Stimulated activated naive CD8-positive, alpha-beta T cell treated with anti-CD3 and anti-CD28 coated beads, Interleukin-15, amount 100 ng/mL, for 72 hours (primary cell): ENCODE results near the gene CPZ.
A peak's percentile ranks its signal among the peaks of the same experiment; 100 is the strongest.

Source experiments
- ATAC-seq: fragments of 150-1000 bp; cut with Tn5 transposase; 2 replicates; pipeline ENCODE4 v1.10.0; 2021; ENCODE audit warnings: mild to moderate bottlenecking, moderate library complexity
- DNase-seq, 2 donors: peaks; one replicate each; pipeline ENCODE4 v3.0.0; 2021 to 2022
- H3K27ac Mint-ChIP-seq, 2 donors: one replicate each; pipeline ENCODE4 v1.8.0; 2022; ENCODE audit warnings: mild to moderate bottlenecking in 2 of 2, mixed read lengths in 2 of 2, moderate library complexity in 2 of 2
- H3K27me3 Mint-ChIP-seq: one replicate; pipeline ENCODE4 v1.8.0; 2022; ENCODE audit warnings: mixed read lengths
- H3K4me1 Mint-ChIP-seq: one replicate; pipeline ENCODE4 v1.8.0; 2022; ENCODE audit warnings: mild to moderate bottlenecking, mixed read lengths
- H3K4me3 Mint-ChIP-seq, 2 donors: one replicate each; pipeline ENCODE4 v1.8.0; 2022; ENCODE audit warnings: mild to moderate bottlenecking in 2 of 2, mixed read lengths in 2 of 2, moderate library complexity in 1 of 2
- H3K9me3 Mint-ChIP-seq, 2 donors: one replicate each; pipeline ENCODE4 v1.8.0; 2022; ENCODE audit warnings: mixed read lengths in 2 of 2

Gene CPZ

GRCh38 chr4:8595237-8596087, 2.9 kb downstream of the CPZ start:
- ATAC-seq = no peak
- H3K4me1 Mint-ChIP-seq = no peaks in the 10 kb centered on the region
- peaks cover 46% of the 10 kb centered on the region for H3K27me3 Mint-ChIP-seq
- H3K9me3 Mint-ChIP-seq = no peaks in the 10 kb centered on the region
- peak overlapping the region in 1 of 2 donors; percentile 48 for H3K27ac Mint-ChIP-seq
- DNase-seq = no peak
- H3K4me3 Mint-ChIP-seq = no peak overlapping the region

GRCh38 chr4:8596891-8597290, 4.3 kb downstream of the CPZ start:
- H3K27me3 Mint-ChIP-seq = peaks cover 32% of the 10 kb centered on the region
- H3K4me3 Mint-ChIP-seq = no peak overlapping the region
- ATAC-seq (no peak), DNase-seq (no peak)
- no peak overlapping the region for H3K27ac Mint-ChIP-seq
- no peaks in the 10 kb centered on the region for H3K4me1 Mint-ChIP-seq
- no peaks in the 10 kb centered on the region for H3K9me3 Mint-ChIP-seq

DNA sequence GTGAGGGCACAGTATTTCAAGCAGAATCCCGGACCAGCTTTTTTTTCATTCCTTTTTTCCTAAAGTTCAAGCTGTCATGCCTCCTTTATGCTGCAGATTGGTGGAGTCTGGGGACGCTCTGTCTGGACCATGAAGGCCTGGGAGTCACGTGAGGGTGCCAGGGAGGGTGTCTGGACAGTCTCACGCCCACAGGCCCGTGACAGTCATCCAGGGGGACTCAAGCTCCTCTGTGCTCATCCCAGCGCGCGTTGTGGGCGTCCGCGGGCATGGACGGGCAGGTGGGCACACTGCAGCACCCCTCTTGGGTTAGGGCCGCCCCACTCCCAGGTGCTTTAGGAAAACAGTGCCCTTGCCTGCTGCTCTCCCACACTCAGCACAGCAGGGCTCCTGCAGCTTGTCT, 4.8 kb downstream of the CPZ start:
- Mint-ChIP-seq H3K4me1 (no peaks in the 10 kb centered on the region), H3K9me3 (no peaks in the 10 kb centered on the region), H3K27ac (no peak overlapping the region), H3K4me3 (no peak overlapping the region), H3K27me3 (peaks cover 31% of the 10 kb centered on the region)
- ATAC-seq (no peak), DNase-seq (no peak)

DNA sequence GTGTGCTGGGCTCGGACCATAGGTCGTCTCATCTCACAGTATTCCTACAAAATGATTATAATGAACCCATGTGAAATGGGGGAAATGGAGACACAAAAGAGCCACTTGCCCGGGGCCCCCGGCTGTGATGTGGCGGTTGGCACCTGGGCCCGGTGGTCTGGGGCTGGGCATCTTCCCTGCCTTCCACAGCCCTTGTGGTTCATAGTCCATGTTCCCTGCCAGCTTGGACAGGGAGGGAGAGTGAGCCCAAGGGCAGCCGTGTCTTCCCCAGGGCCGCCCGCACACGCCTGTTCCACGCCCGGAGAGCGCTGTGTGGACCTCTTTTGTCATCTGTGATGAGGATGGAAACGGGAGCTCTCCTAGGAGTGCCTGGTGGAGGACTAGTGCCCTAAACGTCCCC, 5.2 kb downstream of the CPZ start:
- DNase-seq (no peak), ATAC-seq (no peak)
- Mint-ChIP-seq H3K9me3 (no peaks in the 10 kb centered on the region), H3K27ac (no peak overlapping the region), H3K4me1 (no peaks in the 10 kb centered on the region), H3K27me3 (peaks cover 33% of the 10 kb centered on the region), H3K4me3 (no peak overlapping the region)

GRCh38 chr4:8598391-8599090, 6.0 kb downstream of the CPZ start:
- no peak for DNase-seq
- no peak for ATAC-seq
- Mint-ChIP-seq H3K9me3 (no peaks in the 10 kb centered on the region), H3K27ac (no peak overlapping the region), H3K4me1 (no peaks in the 10 kb centered on the region), H3K4me3 (no peak overlapping the region), H3K27me3 (peaks cover 26% of the 10 kb centered on the region)

DNA sequence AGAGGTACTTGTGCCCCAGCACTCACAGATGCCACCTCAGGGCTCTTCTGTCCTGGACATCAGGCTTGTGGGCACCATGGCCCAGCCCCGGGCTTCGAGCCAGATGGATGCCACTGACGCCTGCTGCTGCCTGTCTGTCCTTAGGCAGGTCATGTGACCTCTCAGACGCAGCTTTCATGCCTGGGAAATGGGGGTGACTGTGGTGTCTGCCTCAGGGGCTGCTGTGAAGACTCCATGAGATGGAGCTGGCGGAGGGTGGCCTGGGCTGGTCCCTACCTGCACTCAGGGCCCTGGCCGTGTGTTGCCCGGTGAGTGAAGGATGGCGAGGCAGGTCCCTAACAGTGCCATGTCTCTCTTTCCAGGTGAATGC, 6.5 kb downstream of the CPZ start:
- H3K4me1 Mint-ChIP-seq = no peaks in the 10 kb centered on the region
- no peak for DNase-seq
- no peak overlapping the region for H3K27ac Mint-ChIP-seq
- no peak overlapping the region for H3K4me3 Mint-ChIP-seq
- no peaks in the 10 kb centered on the region for H3K9me3 Mint-ChIP-seq
- no peak for ATAC-seq
- peaks cover 21% of the 10 kb centered on the region for H3K27me3 Mint-ChIP-seq

DNA sequence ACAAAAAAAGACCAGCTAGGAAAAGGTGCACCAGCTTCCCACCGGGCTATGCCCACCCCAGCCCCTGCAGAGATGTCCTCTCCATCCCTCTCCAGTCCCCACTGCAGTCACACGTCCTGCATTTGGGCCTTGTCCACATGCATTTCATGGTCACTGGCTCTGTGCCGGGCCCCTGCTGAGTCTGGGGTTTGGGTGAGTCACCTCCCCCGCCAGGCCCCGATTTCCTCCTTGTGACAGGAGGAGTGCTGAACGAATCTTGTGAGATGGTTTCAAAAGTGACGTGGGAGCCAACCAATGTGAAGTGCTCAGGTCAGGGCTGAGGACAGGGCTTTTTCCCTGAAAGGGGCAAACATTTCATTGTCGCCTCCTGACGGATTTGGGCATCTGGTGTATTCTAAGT, 7.1 kb downstream of the CPZ start:
- no peak for DNase-seq
- ATAC-seq = no peak

GRCh38 chr4:8600266-8600665, 7.7 kb downstream of the CPZ start:
- H3K4me3 Mint-ChIP-seq = no peak overlapping the region
- no peak for ATAC-seq
- peaks cover 14% of the 10 kb centered on the region for H3K27me3 Mint-ChIP-seq
- H3K9me3 Mint-ChIP-seq = no peaks in the 10 kb centered on the region
- no peak overlapping the region for H3K27ac Mint-ChIP-seq
- no peak for DNase-seq
- H3K4me1 Mint-ChIP-seq = no peaks in the 10 kb centered on the region

More for the DNA sequence above, 7.1 kb downstream of the CPZ start:
- Mint-ChIP-seq H3K9me3 (no peaks in the 10 kb centered on the region), H3K27ac (no peak overlapping the region), H3K4me1 (no peaks in the 10 kb centered on the region), H3K27me3 (peaks cover 15% of the 10 kb centered on the region), H3K4me3 (no peak overlapping the region)

DNA sequence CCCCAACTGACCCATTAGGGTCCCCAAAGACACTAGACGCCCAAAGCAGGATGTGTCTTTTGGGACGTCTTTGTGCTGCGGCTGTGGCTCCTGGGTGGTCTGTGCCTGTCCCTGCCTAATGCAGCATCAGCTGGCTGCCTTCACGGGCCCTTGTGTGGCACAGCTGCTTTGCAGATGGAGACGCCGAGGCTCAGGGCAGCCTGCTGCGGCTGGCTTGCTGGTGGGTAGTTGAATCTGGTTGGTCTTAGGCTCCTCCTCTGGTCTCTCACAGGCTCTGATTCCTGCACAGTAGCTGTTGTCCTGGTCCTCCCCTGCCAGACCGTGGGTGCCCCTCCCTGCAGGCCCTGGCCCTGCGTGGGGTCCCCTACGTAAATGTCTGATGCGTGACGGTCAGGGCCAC, 8.1 kb downstream of the CPZ start:
- DNase-seq = no peak
- no peak overlapping the region for H3K27ac Mint-ChIP-seq
- H3K4me3 Mint-ChIP-seq = no peak overlapping the region
- H3K4me1 Mint-ChIP-seq = no peaks in the 10 kb centered on the region
- no peak for ATAC-seq
- H3K9me3 Mint-ChIP-seq = no peaks in the 10 kb centered on the region
- peaks cover 14% of the 10 kb centered on the region for H3K27me3 Mint-ChIP-seq

DNA sequence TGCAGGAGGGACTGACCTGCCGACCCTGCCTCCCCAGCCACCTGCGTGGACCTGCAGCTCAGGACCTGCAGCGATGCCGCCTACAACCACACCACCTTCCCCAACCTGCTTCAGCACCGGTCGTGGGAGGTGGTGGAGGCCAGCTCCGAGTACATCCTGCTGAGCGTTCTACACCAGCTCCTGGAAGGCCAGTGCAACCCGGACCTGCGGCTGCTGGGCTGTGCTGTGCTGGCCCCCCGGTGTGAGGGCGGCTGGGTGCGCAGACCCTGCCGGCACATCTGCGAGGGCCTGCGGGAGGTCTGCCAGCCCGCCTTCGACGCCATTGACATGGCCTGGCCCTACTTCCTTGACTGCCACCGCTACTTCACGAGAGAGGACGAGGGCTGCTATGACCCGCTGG, 8.5 kb downstream of the CPZ start:
- Mint-ChIP-seq H3K4me3 (no peak overlapping the region), H3K27me3 (peaks cover 14% of the 10 kb centered on the region), H3K4me1 (no peaks in the 10 kb centered on the region), H3K27ac (no peak overlapping the region), H3K9me3 (no peaks in the 10 kb centered on the region)
- ATAC-seq = no peak
- DNase-seq = no peak

DNA sequence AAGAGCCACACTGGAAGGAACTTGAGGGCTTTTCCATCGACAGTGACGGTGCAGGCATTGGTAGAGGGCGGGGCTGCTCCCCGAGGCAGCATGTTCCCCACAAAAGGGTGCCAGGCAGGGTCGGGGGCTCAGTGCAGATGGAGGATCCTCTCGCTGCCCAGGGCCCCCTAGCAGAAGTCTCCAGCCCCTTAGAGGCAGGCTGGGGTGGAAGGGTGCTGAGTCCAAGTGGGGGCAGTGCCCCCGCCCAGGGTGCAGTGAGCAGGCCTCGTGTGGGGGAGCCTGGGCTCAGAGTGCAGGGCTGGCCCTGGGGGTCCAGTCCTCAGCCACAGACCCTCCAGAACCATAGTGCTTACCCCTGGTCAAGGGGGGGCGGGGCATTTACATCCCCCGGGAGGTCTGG, 9.0 kb downstream of the CPZ start:
- DNase-seq = no peak
- ATAC-seq = peak; percentile 29
- Mint-ChIP-seq H3K4me1 (no peaks in the 10 kb centered on the region), H3K27me3 (peaks cover 14% of the 10 kb centered on the region), H3K9me3 (no peaks in the 10 kb centered on the region), H3K27ac (no peak overlapping the region), H3K4me3 (no peak overlapping the region)

- ATAC-seq = no peak
- no peak overlapping the region for H3K4me3 Mint-ChIP-seq
- DNase-seq = no peak
- no peaks in the 10 kb centered on the region for H3K9me3 Mint-ChIP-seq
- H3K4me1 Mint-ChIP-seq = no peaks in the 10 kb centered on the region
- peaks cover 7% of the 10 kb centered on the region for H3K27me3 Mint-ChIP-seq
- H3K27ac Mint-ChIP-seq = no peak overlapping the region
These were observed 10.3 kb downstream of the CPZ start for GRCh38 chr4:8602686-8603430.

DNA sequence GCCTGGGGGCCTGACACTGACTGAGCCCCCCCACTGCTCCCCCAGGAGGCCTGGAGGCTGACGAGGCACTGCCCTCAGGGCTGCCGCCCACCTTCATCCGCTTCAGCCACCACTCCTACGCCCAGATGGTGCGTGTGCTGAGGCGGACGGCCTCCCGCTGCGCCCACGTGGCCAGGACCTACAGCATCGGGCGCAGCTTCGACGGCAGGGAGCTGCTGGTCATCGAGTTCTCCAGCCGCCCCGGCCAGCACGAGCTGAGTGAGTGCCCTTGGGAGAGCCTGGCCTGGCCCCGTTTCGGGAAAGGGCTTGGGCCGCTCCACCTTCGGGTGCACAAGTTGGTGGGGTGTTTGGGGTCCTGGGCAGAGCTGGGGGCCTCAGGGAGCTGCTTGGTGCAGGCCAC, 11.4 kb downstream of the CPZ start:
- no peak overlapping the region for H3K4me3 Mint-ChIP-seq
- H3K9me3 Mint-ChIP-seq = no peaks in the 10 kb centered on the region
- ATAC-seq = no peak
- DNase-seq = no peak
- peaks cover 7% of the 10 kb centered on the region for H3K27me3 Mint-ChIP-seq
- no peak overlapping the region for H3K27ac Mint-ChIP-seq
- H3K4me1 Mint-ChIP-seq = no peaks in the 10 kb centered on the region

DNA sequence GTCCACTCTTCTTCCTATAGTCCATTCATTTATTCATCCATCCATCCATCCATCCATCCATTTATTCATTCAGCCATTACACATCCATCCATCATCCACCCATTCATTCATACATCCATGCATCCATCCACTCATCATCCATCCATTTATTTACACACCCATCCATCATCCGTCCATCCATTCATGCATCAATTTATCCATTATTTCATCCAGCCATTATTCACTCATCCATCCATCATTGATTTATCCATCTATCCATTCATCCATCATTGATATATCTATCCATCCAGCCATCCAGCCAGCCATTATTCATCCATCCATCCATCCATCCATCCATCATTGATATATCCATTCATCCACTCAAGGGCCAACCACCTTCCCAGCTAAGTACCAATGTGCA, 12.7 kb downstream of the CPZ start:
- Mint-ChIP-seq H3K27me3 (peaks cover 7% of the 10 kb centered on the region), H3K4me3 (no peak overlapping the region), H3K27ac (no peak overlapping the region), H3K4me1 (no peaks in the 10 kb centered on the region), H3K9me3 (no peaks in the 10 kb centered on the region)
- no peak for ATAC-seq
- DNase-seq = no peak

DNA sequence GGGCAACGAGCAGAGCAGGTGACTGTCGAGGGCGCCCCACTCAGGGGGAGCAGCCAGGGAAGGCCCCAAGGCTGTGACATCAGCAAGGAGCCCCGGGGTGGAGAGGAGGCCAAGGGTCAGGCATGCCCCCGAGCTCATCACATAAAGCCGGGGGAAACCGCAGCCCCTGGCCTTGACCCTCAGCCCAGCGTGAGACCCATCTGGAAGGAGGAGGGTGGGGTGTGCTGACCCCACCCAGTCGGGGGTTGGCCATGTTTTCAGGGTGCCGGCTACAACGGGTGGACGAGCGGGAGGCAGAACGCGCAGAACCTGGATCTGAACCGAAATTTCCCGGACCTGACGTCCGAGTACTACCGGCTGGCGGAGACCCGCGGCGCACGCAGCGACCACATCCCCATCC, 13.9 kb downstream of the CPZ start:
- Mint-ChIP-seq H3K27ac (no peak overlapping the region), H3K9me3 (no peaks in the 10 kb centered on the region), H3K4me3 (no peak overlapping the region), H3K4me1 (no peaks in the 10 kb centered on the region), H3K27me3 (peaks cover 7% of the 10 kb centered on the region)
- ATAC-seq (no peak), DNase-seq (no peak)

- Mint-ChIP-seq H3K27me3 (peaks cover 7% of the 10 kb centered on the region), H3K4me3 (no peak overlapping the region), H3K4me1 (no peaks in the 10 kb centered on the region), H3K9me3 (no peaks in the 10 kb centered on the region), H3K27ac (no peak overlapping the region)
- DNase-seq (no peak), ATAC-seq (no peak)
These were observed 14.4 kb downstream of the CPZ start for GRCh38 chr4:8606966-8607365.
